ENCODE results near the gene UQCC2.

Gene UQCC2

GRCh38 chr6:33705268-33705885, 6.1 kb downstream of the UQCC2 start:
- no peak for DNase-seq

GRCh38 chr6:33704215-33705066, 7.1 kb downstream of the UQCC2 start:
- DNase-seq = no peak

- peak; percentile 14 for DNase-seq
Observed at GRCh38 chr6:33702345-33702977, 9.0 kb downstream of the UQCC2 start.

GRCh38 chr6:33700391-33701050, 11.0 kb downstream of the UQCC2 start:
- peak; percentile 29 for DNase-seq

- DNase-seq = no peak
Observed at GRCh38 chr6:33699739-33700138, 11.8 kb downstream of the UQCC2 start.

GRCh38 chr6:33699131-33699530, 12.4 kb downstream of the UQCC2 start:
- DNase-seq = no peak

- DNase-seq = no peak
Observed at GRCh38 chr6:33698494-33698893, 13.0 kb downstream of the UQCC2 start.

GRCh38 chr6:33697845-33698244, 13.7 kb downstream of the UQCC2 start:
- no peak for DNase-seq

- DNase-seq = no peak
Observed at GRCh38 chr6:33696548-33697518, 14.7 kb downstream of the UQCC2 start.

GRCh38 chr6:33696076-33696475, 15.4 kb downstream of the UQCC2 start:
- DNase-seq = no peak

- DNase-seq = no peak
Observed at GRCh38 chr6:33695451-33695887, 16.0 kb downstream of the UQCC2 start.

GRCh38 chr6:33694977-33695376, 16.5 kb downstream of the UQCC2 start:
- no peak for DNase-seq

- DNase-seq = peak; percentile 22
Observed at GRCh38 chr6:33694401-33694931, 17.0 kb downstream of the UQCC2 start.

GRCh38 chr6:33693186-33694105, 18.1 kb downstream of the UQCC2 start:
- DNase-seq = no peak

- DNase-seq = no peak
Observed at GRCh38 chr6:33692760-33693158, 18.7 kb downstream of the UQCC2 start.

- DNase-seq = no peak
Observed at GRCh38 chr6:33692078-33692759, 19.3 kb downstream of the UQCC2 start.

GRCh38 chr6:33691456-33692077, 19.9 kb downstream of the UQCC2 start:
- no peak for DNase-seq

- no peak for DNase-seq
Observed at GRCh38 chr6:33690766-33691165, 20.7 kb downstream of the UQCC2 start.

- DNase-seq = no peak
Observed at GRCh38 chr6:33689879-33690278, 21.6 kb downstream of the UQCC2 start.

GRCh38 chr6:33689148-33689494, 22.4 kb downstream of the UQCC2 start:
- no peak for DNase-seq

Measured in NCI-H2227 treated with DMSO at 0.1 percent for 48 hours (cell line).